Measurements from ENCODE around the gene OR5J2.
"Not testable (repeated sequence)": the region's sequence is repeated elsewhere in the genome, so short reads cannot be mapped to it uniquely, and the experiment has no call there.

OR5J2 gene

DNA sequence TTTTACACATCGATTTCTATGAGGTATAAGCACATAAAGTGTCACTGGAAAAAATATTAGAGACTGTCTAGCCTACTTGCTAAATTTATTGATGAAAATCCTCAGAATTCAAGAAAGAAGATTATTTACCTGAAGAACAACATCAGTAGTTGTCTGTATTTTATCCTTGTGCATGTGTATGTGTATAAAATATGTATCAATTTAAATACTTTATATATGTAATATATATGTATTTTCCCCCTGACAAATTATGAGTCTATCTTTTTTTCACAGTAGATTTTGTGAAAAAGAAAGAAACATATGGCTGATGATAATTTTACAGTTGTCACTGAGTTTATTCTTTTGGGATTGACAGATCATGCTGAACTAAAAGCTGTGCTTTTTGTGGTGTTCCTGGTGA, at the start of gene OR5J2:
OR5J2 (plus strand) TSS at position 301 of the 400 bp plus-strand sequence; CDS start at position 301, 0 bp downstream.
- no peak for DNase-seq

DNA sequence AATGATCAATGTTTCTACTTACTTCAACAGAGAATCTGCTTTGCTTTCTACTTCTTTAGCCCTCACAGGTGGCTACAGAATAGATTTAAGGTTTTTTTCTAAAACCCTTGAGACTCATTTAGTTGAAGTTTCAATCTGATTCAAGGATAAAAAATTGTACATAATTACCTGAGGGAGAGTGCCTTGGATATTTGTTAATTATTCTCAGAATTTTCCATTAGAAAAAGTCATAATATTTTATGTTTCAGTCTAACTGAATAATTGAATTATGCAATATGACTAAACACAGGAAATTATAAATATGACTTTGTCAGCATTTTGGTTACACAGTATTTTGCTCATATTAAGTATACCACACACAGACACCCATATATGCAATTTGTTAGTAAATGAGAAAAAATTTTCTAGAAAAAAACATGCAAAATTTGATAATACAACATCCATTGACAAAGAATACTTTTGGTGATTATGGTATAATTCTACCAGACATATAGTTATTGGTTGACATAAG, 36.2 kb upstream of the OR5J2 start, which contains the start of gene OR8J3:
OR8J3 (minus strand) TSS at position 51 of the 511 bp plus-strand sequence. CDS start 2,483 bp downstream, outside the sequence.
- no peak for DNase-seq

DNA sequence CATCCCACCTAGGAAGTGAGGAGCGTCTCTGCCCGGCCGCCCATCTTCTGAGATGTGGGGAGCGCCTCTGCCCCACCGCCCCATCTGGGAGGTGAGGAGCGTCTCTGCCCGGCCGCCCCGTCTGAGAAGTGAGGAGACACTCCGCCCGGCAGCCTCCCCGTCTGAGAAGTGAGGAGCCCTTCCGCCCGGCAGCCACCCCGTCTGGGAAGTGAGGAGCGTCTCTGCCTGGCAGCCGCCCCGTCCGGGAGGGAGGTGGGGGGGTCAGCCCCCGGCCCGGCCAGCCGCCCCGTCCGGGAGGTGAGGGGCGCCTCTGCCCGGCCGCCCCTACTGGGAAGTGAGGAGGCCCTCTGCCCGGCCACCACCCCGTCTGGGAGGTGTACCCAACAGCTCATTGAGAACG, 32.7 kb upstream of the OR5J2 start:
- DNase-seq: not testable (repeated sequence)

DNA sequence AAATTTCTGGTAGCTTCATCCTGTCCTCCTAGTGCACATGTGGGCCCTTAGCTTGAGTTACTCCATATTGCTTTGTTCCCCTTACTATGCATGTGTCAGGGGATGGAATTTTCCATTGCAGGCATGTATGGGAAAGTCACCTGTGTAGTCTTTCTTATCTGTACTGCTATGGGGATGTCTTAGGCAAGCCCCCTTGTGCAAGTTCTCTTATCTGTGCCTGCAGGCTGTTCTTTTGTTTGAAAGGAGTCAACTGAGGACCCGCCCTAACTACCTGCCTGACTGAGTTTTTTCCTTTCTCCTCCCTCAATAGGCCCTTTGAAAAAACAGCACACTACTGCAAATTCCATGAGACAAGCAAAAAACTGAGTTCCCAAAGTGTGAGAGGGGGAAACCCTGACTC, 25.0 kb upstream of the OR5J2 start:
- DNase-seq: no peak

DNA sequence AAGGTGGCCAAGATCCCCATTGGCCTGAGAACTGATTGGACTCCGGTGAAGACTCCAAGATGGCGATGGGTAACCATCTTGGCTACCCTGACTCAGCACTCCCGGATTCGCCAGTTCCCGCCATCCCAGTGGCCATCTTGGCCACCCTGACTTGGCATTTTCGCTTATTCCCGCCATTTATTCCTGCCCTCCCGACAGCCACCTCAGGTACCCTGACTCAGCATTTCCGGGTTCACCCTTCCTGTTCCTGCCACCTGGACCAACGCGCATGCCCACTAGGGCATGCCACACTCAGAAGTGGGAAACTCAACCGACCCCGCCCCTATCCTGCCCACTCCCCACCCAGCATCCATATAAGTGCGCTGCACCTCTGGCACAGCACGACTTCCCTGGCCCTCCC, 24.1 kb upstream of the OR5J2 start:
- no peak for DNase-seq

DNA sequence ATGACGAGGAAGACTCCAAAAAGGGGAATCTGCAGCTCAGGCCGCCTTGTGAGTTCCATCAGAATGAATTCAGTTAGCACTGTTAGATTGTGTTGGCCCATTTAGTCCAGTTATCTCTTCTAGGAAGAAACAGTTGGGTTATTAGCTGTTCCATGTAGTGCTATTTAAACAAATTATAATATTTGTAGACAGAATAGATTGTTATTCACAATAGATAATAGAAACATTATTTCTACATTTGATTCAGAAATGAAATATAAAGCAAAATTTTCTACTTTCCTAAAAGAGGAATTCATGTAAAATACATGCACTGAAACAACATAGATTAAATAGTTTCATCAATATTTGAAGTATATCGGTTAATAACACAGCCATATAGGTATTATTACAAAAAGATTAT, 16.2 kb upstream of the OR5J2 start, which contains the start of gene OR8K5:
OR8K5 (minus strand) TSS at position 101 of the 400 bp plus-strand sequence; CDS start at position 101, 0 bp downstream.
- no peak for DNase-seq

DNA sequence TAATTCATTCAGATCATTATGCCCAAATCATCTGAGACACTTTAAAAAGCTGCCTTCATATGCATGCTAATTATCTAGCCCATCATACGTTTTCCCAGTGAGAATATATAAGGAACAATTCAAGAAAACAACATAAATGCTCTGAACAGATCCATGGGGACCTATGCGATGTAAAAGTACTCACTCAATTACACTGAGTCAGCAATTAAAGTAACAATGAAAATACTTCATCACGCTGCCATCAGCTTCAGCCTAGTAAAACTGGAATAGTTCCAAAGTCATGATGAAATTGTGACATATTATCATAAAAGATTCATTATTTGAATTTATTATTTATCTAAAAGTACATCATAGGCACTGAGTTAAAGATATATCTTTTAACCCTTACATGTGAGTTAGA, 12.6 kb upstream of the OR5J2 start:
- DNase-seq: no peak

DNA sequence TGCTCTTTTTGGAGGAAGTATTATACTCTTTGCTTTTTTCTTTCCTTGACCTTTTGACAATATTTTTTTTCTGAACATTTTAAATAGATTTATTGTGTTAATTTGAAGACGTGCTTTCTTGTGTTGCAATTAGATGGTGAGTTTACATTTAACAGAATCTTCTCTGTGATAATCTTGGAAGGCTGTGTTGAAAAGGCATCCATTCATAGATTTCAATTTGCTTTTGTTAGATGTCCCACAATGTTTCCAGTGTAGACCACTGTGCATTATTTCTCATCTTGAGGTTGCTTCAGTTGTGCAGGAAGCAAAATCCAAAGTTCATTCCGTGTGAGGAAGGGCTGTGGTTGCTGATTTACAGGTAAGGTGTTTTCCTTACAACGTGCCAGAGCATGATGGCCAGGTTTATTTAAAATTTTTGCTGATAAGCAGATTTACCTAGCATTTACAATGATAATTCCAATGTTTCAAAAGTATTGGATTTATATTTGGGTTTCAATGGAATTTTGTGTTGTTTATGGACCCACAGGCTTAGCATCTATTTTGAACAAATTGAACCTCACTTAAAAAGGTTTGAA, 4.1 kb upstream of the OR5J2 start:
- DNase-seq: no peak

DNA sequence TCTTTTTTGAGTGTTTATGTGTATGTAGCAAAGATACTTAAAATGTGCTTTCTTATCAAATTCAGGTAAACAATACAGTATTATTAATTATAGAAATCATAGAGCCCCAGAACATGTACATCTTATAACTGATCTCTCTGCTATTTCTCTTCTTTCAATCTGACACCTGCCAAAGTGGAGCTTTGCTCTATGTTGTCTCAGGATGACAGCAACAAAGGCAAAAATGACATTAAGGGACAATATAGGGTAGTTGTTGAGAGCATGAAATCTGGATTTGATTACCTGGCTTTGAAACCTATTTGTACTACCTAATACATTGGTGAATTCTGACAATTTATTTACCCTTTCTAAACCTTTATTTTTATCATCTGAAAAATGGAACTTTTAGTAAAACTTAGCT, 7.0 kb downstream of the OR5J2 start:
- no peak for DNase-seq

DNA sequence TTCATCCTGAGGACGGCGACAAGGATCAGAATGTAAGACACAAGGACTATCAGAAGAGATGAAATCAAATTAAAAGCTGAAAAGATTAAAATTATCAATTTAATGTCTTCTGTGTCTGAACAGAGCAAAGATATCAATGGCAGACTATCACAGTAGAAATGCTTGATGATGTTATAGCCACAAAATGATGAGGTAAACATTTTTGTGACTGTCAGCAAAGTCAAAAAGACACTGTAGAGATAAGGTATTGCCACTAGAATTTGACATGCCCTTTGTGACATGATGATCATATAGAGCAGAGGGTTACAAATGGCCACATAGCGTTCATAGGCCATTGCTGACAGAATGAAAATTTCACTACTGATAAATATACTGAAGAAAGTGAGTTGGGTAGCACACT, 12.2 kb downstream of the OR5J2 start:
- DNase-seq: no peak

DNA sequence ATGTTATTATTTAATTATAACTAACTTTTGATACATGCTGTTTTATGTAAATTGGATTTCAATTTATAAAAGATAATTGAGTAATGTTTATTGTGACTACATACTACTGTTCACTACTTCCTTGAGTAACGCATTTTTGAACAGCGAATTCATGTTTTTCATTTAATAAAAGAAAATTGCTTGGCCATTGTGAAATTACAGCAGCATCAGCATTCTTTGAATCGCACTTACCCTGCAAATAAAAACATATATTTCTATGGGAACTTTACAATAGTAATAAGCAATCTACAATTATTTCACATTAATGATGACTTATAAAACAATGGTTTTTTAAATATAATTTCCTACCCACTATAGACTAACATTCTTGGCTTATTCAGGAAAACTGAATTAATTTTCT, 20.3 kb downstream of the OR5J2 start:
- DNase-seq: no peak

DNA sequence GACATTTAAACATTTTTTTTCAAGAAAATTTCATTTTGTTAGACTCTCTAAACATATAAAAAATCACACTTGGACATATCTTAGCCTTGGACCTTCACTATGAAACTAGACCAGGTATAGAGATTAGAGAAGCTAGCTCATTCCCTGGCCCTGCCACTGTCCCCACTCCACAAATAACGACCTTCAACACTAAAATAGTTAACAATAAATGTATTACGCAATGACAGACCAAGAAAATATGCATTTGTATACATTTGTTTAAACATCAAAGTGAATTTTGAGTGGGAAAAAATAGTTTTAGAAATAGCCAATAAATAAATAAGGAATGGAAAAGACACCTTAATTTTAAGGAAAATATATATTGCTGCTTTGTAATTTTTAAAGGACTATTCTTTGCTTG, 20.9 kb downstream of the OR5J2 start:
- no peak for DNase-seq

DNA sequence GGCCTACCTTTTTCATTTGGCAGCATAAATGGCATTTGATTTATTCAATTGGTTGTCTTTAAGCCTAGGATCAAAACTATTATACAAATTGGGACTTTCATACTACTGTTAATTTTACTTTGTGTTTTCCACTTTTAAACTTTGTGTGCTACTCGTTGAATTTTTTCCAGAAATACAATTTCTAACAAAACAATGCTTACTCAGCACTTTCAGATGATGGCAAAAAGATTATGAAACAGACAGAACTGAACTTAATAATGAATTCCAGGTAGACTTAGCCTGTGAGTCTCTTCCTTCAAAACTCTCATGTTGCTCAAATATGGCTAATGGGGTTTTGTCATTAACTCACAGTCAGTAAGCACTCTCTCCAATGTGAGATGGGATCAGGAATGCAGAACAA, 31.4 kb downstream of the OR5J2 start:
- no peak for DNase-seq

DNA sequence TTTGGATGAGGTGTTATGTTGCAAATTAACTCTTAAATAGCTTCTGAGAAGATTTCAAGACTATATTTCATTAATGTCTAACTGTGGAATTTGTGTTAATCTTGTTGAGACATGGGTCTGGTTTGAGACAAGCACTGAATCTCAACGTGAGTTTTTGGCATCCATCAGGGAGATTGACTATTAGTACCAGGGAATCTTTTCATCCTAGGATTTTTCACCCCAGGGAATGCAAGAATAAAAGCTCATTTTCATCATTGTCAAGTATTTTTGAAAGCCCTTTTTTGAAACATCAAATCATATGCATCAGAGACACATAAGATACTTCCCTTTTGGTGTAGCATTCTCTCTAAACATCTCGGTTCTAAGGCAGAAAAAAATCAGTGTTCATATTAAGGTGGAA, 38.1 kb downstream of the OR5J2 start:
- DNase-seq: no peak

DNA sequence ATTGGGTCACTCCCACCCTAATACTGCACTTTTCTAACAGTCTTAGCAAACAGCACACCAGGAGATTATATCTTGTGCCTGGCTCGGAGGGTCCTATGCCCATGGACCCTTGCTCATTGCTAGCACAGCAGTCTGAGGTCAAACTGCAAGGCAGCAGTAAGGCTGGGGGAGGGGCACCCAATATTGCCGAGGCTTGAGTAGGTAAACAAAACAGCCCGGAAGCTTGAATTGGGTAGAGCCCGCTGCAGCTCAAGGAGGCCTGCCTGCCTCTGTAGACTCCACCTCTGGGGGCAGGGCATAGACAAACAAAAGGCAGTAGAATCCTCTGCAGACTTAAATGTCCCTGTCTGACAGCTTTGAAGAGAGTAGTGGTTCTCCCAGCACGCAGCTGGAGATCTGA, 43.3 kb downstream of the OR5J2 start:
- DNase-seq: not testable (repeated sequence)

Data from T1000 (cell line).